Measurements from ENCODE around the gene RND3. TPM values are rescaled to one million over a fixed set of nuclear protein-coding genes. Genes with fewer than 3 reads are reported as not detected.

RND3 gene
- total RNA-seq, 6 donors from 2014 or later = 13.0 to 40.0 (median 26.7) TPM

GRCh38 chr2:150432312-150432625 is 55.2 kb downstream of the RND3 start:
- Histone ChIP-seq H3K9me3 (no peaks in the 10 kb centered on the region), H3K4me3 (no peak overlapping the region), H3K27me3 (no peaks in the 10 kb centered on the region), H3K4me1 (no peaks in the 10 kb centered on the region), H3K27ac (no peak overlapping the region), H3K36me3 (no peaks in the 10 kb centered on the region)
- TF ChIP-seq POLR2AphosphoS5 (IDR thresholded peaks at IDR 0.05) = no peak
- TF ChIP-seq CTCF (IDR thresholded peaks at IDR 0.05) = no peak
- no peak for TF ChIP-seq EP300 (IDR thresholded peaks at IDR 0.05)
- TF ChIP-seq POLR2A (IDR thresholded peaks at IDR 0.05) = no peak
- WGBS, 2 donors = 72 to 79% methylated on average over 3 of the region's 3 CpGs
- ATAC-seq (ENCODE audit: low FRiP score in 2 of 2) (no peak), DNase-seq (no peak)

- 68 to 80% methylated on average over 1 of the region's 1 CpG for WGBS, 2 donors
- no peaks in the 10 kb centered on the region for H3K27me3 ChIP-seq
- H3K36me3 ChIP-seq = no peaks in the 10 kb centered on the region
- DNase-seq (no peak), ATAC-seq (ENCODE audit: low FRiP score in 2 of 2) (no peak)
- no peaks in the 10 kb centered on the region for H3K4me1 ChIP-seq
- no peak overlapping the region for H3K4me3 ChIP-seq
- no peak overlapping the region for H3K27ac ChIP-seq
- H3K9me3 ChIP-seq = no peaks in the 10 kb centered on the region
- TF ChIP-seq CTCF (IDR thresholded peaks at IDR 0.05) (no peak), POLR2AphosphoS5 (IDR thresholded peaks at IDR 0.05) (no peak), POLR2A (IDR thresholded peaks at IDR 0.05) (no peak), EP300 (IDR thresholded peaks at IDR 0.05) (no peak)
Measured at GRCh38 chr2:150431561-150432311, 55.7 kb downstream of the RND3 start.

- Histone ChIP-seq H3K9me3 (no peaks in the 10 kb centered on the region), H3K36me3 (no peaks in the 10 kb centered on the region), H3K27me3 (no peaks in the 10 kb centered on the region), H3K27ac (no peak overlapping the region), H3K4me1 (no peaks in the 10 kb centered on the region), H3K4me3 (no peak overlapping the region)
- 88 to 89% methylated on average over 3 of the region's 3 CpGs for WGBS, 2 donors
- ATAC-seq (ENCODE audit: low FRiP score in 2 of 2) (no peak), DNase-seq (no peak)
- no peak for TF ChIP-seq POLR2A (IDR thresholded peaks at IDR 0.05)
- TF ChIP-seq CTCF (IDR thresholded peaks at IDR 0.05) = no peak
- TF ChIP-seq EP300 (IDR thresholded peaks at IDR 0.05) = no peak
- TF ChIP-seq POLR2AphosphoS5 (IDR thresholded peaks at IDR 0.05) = no peak
Measured at GRCh38 chr2:150429384-150429961, 58.0 kb downstream of the RND3 start.

GRCh38 chr2:150428641-150429040 is 58.8 kb downstream of the RND3 start:
- no peaks in the 10 kb centered on the region for H3K9me3 ChIP-seq
- no peaks in the 10 kb centered on the region for H3K36me3 ChIP-seq
- ATAC-seq (ENCODE audit: low FRiP score in 2 of 2) = no peak
- H3K27ac ChIP-seq = no peak overlapping the region
- no peaks in the 10 kb centered on the region for H3K4me1 ChIP-seq
- H3K4me3 ChIP-seq = no peak overlapping the region
- no peak for DNase-seq
- TF ChIP-seq CTCF (IDR thresholded peaks at IDR 0.05) = no peak
- TF ChIP-seq EP300 (IDR thresholded peaks at IDR 0.05) = no peak
- TF ChIP-seq POLR2AphosphoS5 (IDR thresholded peaks at IDR 0.05) = no peak
- TF ChIP-seq POLR2A (IDR thresholded peaks at IDR 0.05) = no peak
- no peaks in the 10 kb centered on the region for H3K27me3 ChIP-seq
- 63 to 64% methylated on average over 2 of the region's 2 CpGs for WGBS, 2 donors

GRCh38 chr2:150427298-150427697 is 60.2 kb downstream of the RND3 start:
- ATAC-seq (ENCODE audit: low FRiP score in 2 of 2) = no peak
- Histone ChIP-seq H3K4me3 (no peak overlapping the region), H3K27ac (no peak overlapping the region), H3K27me3 (no peaks in the 10 kb centered on the region), H3K4me1 (no peaks in the 10 kb centered on the region), H3K9me3 (no peaks in the 10 kb centered on the region), H3K36me3 (no peaks in the 10 kb centered on the region)
- whole genome bisulfite sequencing, 2 donors = 59 to 60% methylated on average over 3 of the region's 3 CpGs
- TF ChIP-seq CTCF (IDR thresholded peaks at IDR 0.05) (no peak), EP300 (IDR thresholded peaks at IDR 0.05) (no peak), POLR2A (IDR thresholded peaks at IDR 0.05) (no peak), POLR2AphosphoS5 (IDR thresholded peaks at IDR 0.05) (no peak)
- no peak for DNase-seq

All from upper lobe of left lung (tissue), 6 donors.